GM12875 (cell line): ENCODE results near the gene GID4.

Experiments used
- H3K4me3 ChIP-seq: one replicate; pipeline ENCODE4 v1.5.1; 2011; ENCODE audit warnings: low read depth, low read length, control low read depth
- CTCF ChIP-seq: IDR thresholded peaks from 2 replicates; pipeline ENCODE4 v1.5.1; 2011; ENCODE audit warnings: low read depth, mild to moderate bottlenecking, control low read depth, inconsistent platforms, low read length, moderate library complexity, borderline replicate concordance; ENCODE audit not compliant: insufficient read depth

The GID4 gene

GRCh38 chr17:18099516-18099915 lies 60.3 kb downstream of the GID4 start:
- H3K4me3 ChIP-seq: no peak overlapping the region
- TF ChIP-seq CTCF: no peak

- TF ChIP-seq CTCF: no peak
- no peak overlapping the region for H3K4me3 ChIP-seq
Measured at GRCh38 chr17:18100616-18101015, 61.4 kb downstream of the GID4 start.

GRCh38 chr17:18101828-18102227 lies 62.6 kb downstream of the GID4 start:
- no peak for TF ChIP-seq CTCF
- no peak overlapping the region for H3K4me3 ChIP-seq

- TF ChIP-seq CTCF: no peak
- H3K4me3 ChIP-seq: no peak overlapping the region
Measured at GRCh38 chr17:18102640-18103039, 63.4 kb downstream of the GID4 start.

- no peak for TF ChIP-seq CTCF
- H3K4me3 ChIP-seq: no peak overlapping the region
Measured at GRCh38 chr17:18105027-18105426, 65.8 kb downstream of the GID4 start.

- no peak for TF ChIP-seq CTCF
- H3K4me3 ChIP-seq: no peak overlapping the region
Measured at GRCh38 chr17:18105595-18105994, 66.4 kb downstream of the GID4 start.

- no peak overlapping the region for H3K4me3 ChIP-seq
- no peak for TF ChIP-seq CTCF
Measured at GRCh38 chr17:18106211-18106610, 67.0 kb downstream of the GID4 start.
